DMS153 treated with DMSO at 0.1 percent for 48 hours (cell line): ENCODE measurements around the gene C2orf15.
"Not testable (repeated sequence)": the region's sequence is repeated elsewhere in the genome, so short reads cannot be mapped to it uniquely, and the experiment has no call there.

Source experiments
- DNase-seq: peaks from one replicate; lab custom pipeline; 2025; ENCODE audit not compliant: unreplicated experiment; lab: John Stamatoyannopoulos, UW

C2orf15 gene, protein sequence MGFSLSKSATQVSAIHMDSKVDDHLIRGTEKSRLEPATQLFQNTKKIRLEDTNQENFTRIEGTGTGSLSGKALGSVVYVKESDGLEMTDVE

GRCh38 chr2:99141110-99142108 lies at the start of gene C2orf15:
C2orf15 (plus strand) TSS chr2:99141707; CDS start chr2:99150559, 8,852 bp downstream.
- peak; percentile 97 for DNase-seq

GRCh38 chr2:99096728-99097127 lies 44.8 kb upstream of the C2orf15 start:
- no peak for DNase-seq

GRCh38 chr2:99101697-99102096 lies 39.8 kb upstream of the C2orf15 start:
- no peak for DNase-seq

- no peak for DNase-seq
These were observed 37.5 kb upstream of the C2orf15 start for GRCh38 chr2:99104006-99104405.

- DNase-seq: no peak
These were observed 34.6 kb upstream of the C2orf15 start for GRCh38 chr2:99106913-99107312.

DNA sequence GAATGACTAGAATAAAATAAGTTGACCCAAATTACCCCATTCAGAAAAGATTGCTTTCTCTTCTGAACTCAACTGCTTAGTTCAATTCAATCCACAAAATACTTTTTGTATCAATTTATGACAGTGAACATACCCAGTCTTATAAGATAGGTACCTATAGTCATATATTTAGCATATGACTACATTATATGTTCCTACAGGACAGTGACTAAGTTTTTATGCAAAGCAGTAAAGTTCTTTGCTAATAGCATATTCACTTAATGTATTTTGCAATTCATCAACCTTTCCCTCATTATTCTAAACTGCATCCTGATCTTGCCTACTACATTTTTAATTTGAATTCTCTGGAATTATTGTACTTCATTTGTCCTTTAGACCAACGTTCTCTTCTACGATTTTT lies 30.3 kb upstream of the C2orf15 start:
- DNase-seq: no peak

DNA sequence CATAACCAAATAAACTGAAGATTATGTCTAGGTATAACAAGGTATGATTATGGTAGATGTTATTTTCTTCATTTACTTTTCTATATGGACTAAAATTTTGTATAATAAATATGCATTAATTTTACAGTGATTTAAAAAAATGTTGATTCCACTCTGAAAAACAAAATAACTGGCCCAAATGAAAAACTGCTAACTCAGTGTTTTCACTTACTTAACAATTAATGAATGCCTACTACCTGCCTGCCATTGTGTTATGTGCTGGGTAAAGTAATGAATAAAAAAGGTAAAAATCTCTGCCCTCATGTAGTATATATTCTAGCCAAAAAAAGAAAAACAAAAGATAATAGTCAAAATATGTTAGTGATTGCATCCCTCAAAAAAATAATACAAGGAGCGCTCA lies 29.6 kb upstream of the C2orf15 start:
- no peak for DNase-seq

DNA sequence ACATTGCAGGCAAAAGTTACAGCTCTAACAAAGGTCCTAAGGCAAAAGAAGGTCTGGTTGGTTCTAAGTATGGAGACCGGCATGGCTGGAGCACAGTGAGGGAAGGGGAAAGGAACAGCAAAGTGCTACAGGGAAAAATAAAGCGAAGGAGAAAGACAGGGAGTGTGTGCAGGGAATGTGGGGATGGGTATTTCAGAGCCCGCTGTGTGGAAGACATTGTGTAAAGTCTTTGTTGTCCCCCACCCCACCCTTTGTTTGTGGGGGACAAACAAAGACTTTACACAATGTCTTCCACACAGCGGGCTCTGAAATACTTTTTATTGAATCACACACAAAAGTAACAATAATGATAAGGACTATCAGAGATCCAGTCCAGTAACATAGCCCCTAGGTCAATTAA lies 28.9 kb upstream of the C2orf15 start:
- no peak for DNase-seq

GRCh38 chr2:99127981-99128380 lies 13.5 kb upstream of the C2orf15 start:
- no peak for DNase-seq

GRCh38 chr2:99135044-99135556 lies 6.4 kb upstream of the C2orf15 start:
- not testable (repeated sequence) for DNase-seq

DNA sequence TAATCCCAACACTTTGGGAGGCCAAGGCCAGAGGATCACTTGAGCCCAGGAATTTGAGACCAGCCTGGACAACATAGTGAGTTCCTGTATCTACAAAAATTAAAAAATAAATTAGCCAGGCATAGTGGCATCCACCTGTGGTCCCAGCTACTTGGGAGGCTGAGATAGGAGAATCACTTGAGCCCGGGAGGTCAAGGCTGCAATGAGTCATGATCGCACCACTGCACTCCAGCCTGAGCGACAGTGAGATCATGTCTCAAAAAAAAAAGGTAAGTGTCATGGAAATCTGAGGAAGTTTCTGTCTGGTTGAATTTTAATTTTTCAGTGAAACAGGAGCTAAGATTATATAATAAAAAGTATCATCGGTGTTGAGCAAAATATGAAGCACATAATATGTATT lies 2.5 kb upstream of the C2orf15 start:
- DNase-seq: no peak

GRCh38 chr2:99140056-99140859 lies 1.2 kb upstream of the C2orf15 start:
- DNase-seq: no peak

- DNase-seq: no peak
These were observed 722 bp upstream of the C2orf15 start for GRCh38 chr2:99140860-99141109.

GRCh38 chr2:99150706-99151105 lies 9.2 kb downstream of the C2orf15 start:
- no peak for DNase-seq

DNA sequence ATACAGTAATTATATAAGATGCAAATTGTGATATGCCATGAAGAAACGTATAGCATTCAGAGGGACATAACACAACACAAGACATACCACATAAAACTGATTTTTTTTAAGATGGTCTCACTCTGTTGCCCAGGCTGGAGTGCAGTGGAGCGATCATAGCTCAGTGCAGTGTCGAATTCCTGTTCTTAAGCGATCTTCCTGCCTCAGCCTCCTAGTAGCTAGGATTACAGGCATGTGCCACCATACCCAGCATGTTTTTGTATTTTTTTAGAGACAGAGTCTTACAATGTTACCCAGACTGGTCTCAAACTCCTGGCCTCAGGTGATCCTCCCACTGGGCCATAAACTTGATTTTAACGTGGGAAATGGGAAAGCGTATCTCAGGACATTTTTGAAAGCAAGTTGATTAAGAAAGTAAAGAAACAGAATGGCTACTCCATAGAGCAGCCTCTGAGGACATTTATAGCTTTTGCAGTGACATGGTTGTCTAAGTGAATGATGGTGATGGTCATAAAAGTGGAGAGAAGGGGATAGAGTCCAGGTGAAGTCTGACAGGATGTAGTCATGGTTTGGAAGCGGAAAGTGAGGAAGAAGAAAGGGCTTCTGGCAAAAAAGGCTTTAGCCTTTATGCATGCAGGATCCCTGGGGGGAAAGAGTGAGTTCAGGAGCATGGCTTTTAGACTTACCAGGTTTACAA lies 10.8 kb downstream of the C2orf15 start:
- no peak for DNase-seq

- no peak for DNase-seq
These were observed 12.6 kb downstream of the C2orf15 start for GRCh38 chr2:99153921-99154604.

- peak; percentile 70 for DNase-seq
These were observed 13.4 kb downstream of the C2orf15 start, which contains the start of the genes LIPT1 and TSGA10 for GRCh38 chr2:99154643-99155536. LIPT1 (plus strand) TSS chr2:99154967; CDS start chr2:99161958, 6,991 bp downstream. TSGA10 (minus strand) TSS chr2:99154942; CDS start chr2:99109439, 45,503 bp downstream.

- DNase-seq: no peak
These were observed 15.4 kb downstream of the C2orf15 start for GRCh38 chr2:99156891-99157290.

DNA sequence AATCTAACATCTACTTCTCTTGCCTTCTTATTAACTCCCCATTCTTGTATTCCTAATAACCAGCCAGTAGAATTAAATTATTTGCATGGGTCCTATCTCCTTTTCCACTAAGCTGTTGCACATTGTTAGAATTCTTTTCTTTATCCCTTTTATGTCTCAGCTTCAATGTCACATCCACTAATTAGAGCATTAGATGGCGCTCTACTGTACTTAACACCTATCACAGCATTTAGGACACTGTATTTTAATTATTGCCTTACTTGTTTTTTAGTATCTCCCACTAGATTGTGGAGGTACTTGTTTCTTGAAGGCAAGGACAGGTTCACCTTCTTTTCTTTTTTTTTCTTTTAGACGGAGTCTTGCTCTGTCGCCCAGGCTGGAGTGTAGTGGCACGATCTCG lies 17.1 kb downstream of the C2orf15 start:
- DNase-seq: no peak
